Activated CD8-positive, alpha-beta memory T cell treated with anti-CD3 and anti-CD28 coated beads for 4 hours (primary cell): ENCODE measurements around the gene GPER1.
"Not testable (repeated sequence)": the region's sequence is repeated elsewhere in the genome, so short reads cannot be mapped to it uniquely, and the experiment has no call there.

Experiments used
- DNase-seq, 2 donors: peaks; one replicate each; pipeline ENCODE4 v3.0.0-alpha.2; 2020; ENCODE audit warnings: low read depth in 2 of 2

The GPER1 gene

DNA sequence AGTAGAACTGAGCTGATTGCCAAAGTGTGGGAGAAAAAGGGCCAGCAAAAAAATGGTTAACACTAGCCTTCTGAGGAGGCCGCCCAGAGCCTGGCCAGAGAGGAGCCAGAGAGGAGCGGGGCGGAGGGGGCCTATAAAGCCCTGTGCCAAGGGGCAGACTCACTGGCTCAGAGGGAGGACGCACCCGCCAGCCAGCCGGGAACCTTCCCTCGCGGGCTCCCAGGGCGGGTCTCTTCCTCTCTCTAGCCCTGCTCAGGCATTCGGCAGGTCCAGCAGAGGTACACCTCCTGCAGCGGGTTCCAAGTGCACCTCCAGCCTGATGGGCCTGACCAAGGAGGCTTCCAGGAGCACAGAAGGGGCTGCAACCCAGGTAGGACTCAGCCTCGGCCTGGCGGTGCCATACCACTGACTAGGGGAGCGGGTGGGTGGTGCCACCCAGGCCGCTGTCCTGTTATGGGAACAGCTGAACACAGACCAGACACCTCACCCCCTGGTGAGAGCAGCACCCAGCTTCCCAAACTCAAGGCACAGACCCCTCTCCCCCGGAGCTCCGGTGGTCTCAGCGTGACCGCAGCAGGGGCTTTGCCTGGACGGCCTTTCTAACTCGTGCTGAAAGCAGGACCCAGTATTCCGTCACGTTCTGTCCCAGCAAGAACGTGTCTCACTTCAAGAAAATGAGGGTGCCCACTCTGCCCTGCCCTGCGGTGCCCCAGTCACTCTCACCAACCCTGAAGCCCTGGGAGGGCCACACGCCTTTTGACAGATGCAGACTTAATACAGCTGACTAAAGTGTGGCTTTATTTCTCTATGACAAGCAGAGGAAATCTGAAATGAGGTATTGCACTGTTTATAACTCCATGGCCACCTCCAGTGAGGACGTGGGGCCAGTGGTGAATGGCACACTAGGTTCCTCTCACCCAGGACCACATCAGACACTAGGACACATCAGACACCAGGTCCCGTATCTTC is at the start of gene GPER1:
TSS of gene GPER1 (plus strand) at position 162 of the 969 bp plus-strand sequence. CDS start 3,616 bp downstream, outside the sequence.
- no peak for DNase-seq

DNA sequence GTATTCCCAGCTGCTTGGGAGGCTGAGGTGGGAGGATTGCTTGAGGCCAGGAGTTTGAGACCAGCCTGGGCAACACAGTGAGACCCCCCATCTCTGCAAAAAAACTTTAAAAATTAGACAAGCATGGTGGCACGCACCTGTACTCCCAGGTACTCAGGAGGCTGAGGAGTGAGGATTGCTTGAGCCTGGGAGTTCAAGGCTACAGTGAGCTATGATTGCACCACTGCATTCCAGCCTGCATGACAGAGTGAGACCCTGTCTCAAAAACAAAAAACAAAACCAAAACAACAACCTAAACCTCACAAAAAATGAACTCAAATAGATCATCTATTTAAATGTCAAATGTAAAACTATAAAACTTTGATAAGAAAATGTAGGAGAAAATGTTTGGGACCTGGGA is 47.7 kb upstream of the GPER1 start:
- DNase-seq: not testable (repeated sequence)

DNA sequence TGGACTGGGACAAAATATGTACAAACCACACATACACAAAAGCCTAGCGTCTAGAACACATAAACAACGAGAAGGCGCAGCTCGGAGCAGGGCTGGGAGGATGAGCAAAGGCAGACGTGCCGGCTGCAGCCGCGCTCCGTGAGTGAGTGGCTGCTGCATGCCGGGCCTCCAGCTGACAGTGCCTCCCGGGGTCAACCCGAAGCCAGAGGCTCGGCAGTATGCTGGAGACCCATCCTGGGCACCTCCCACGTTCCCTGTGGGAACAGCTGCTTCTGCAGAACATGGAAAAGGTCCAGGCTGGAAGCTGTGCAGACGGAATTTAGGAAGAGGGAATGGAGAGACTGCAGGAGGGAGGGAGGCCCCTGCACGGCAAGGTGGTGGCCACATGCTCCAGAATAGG is 47.1 kb upstream of the GPER1 start:
- no peak for DNase-seq

DNA sequence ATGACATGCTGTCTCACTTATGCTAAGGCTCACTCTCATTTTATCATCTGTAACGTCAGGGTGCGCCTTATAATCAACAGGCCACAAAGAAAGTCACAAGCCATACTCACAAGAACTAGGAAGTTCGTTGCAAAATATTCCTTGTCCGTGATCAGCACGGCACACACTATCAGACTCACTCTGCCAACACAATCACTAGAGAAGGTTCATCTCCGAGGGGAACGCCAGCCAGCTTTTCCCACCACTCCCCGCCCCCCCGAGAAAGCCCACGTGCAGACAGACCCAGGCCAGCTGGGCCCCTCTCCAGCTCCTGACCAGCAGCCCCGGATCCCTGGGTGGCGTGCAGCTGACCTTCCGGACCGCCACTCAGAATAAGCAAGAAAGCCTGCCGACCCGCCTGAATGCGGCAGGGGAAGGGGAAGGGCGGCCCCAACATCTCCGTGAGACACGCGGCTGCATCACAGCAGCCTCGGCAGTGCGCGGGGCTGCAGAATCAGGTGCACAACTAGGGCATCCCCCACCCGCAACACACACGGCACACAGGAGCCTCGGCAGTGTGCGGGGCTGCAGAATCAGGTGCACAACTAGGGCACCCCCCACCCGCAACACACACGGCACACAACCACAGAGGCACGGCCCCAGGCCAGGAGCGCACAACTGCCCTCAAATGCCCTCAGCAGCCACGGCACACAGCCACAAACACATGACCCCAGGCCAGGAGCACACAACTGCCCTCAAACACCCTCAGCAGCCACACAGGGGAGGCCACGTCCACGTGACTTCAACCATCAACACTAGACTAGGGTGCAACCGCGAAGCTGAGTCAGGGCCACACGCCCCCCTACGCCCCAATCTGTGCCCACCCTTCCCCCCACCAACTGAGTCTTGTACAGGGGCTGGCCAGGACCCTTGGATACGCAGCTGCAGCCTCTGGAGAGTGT is 46.1 kb upstream of the GPER1 start:
- DNase-seq: peak in 1 of 2 donors; percentile 10

DNA sequence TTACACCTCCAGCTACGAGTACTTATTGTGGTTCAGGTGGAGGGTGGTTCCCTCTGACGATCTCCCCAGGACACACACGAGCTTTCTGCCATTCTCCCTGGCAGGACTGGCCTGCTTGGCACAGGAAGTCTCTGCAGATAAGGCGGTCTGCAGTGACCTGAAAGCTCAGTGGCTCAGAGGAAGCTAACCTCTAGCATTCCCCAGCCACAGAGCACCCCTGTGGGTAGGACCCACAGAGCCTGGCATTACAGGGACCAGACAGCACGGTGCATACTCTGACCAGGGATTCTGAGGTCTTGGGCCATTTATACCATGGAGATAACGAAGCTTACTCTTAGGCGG is 45.5 kb upstream of the GPER1 start:
- no peak for DNase-seq

DNA sequence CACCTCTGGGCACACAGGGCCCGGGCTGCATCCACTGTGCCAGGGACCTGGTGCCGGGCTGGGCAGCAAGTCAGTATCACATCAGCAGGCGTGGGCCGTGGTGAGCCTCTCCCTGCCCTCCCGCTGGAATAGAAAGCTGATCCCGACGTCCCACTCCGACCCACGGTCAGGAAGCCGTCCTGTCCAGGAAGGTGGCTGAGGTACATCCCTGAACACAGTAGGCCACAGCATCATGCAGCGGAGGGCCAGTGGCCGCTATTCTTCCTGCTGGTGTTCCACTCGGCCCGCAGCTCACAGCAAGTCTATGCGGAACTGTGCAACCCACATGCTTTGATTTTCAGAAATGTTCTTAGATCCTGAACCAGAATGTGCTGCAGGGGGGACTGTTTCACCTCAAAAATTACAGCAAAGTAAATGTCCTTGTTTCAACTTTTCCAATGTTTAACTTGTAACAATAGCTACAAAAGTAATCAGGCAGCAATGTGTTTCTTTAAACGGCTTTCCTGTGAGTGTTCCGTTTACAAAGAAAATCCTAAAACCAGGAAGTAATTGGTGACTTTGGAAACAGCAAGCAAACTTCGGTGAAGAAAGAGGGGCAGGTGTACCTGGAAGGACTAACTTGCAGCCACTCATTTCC is 44.2 kb upstream of the GPER1 start:
- no peak for DNase-seq

DNA sequence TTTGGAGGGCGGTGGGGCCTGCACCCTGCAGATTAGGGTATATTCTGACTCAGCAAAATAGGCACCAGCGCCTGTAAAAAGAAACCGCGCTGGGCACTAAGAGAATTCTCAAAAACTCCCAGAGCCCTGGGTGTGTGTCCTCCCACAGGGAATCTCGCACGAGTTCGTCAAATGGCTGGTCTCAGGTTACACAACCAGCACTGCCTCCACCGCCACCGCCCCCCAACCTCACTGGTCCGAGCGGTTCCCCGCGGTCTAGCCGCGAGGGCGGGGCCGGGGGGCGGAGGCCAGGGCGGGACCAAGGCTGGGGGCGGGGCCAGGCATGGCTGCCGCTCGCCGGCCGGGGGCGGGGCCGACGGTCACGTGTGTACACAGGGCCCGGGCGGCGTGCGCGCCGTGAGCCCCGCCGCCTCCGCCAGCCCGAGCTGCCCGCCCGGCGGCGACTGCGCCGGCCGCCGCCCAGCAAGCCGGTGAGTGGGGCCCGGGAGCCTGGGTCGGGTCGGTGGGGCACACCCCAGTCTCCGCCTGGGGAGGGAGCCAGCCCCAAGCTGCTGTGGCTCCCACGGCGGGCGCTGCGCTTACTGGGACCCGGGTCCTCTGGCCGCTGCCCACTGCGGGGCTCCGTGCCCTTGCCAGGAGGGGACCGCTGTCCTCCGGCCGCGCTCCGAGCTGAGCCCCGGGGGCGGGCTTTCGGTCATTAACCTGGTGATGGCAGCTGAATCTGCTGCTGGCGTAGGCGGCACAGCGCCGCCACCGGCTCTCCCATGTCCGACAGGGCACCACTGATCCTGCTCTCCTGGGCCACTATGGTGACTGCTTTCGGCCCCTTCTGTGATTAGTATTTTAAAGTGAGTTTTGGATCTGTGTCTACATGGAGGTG is 43.5 kb upstream of the GPER1 start, which contains the start of gene GPR146:
TSS of gene GPR146 (plus strand) at position 358 of the 880 bp plus-strand sequence. CDS start 12,970 bp downstream, outside the sequence.
- DNase-seq: peak; percentile 82 to 88

DNA sequence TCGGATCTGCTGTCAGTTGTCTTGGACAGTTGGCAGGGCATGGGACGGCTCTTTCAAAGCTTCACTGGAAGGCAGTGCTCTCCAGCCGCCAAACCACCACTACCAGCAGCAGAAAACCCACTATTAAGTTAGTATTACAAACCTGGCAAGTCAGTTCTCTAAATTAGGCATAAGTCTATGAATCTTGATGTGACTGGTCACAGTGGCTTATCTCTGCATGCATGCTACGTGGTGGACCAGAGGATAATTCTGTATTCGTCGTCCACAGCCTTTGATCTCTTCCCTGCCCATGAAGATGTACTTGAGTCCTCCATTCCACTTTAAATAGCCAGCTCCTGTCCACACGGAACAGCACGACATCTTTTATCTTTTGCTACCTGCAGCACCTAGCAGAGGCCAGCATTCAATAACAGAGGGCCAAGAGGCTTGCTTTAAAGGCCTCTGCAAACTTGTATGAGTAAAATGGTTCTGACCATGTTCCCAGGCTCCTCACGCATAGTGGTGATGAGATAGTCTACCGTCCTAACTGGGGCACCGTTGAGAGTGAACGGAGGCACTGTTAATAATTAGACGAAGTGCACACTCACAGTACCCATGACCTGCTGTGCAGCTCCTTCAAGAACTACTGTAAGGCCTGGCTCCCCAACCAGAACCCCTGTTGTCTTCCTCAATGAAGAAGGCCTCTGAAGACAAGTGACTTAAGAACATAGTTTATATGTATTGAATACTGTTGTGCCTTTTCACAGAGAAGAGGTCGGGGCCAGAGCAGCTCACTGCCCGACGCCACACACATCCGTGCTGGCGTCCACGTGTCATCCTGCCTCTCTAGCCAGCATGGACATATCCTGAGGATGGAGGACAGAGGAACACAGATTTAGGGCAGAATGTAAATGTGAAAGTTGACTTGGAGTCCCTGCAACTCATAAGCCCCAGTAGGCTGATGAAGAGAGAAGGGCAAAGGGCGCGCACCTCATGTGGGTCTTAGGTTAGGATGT is 42.5 kb upstream of the GPER1 start:
- no peak for DNase-seq

DNA sequence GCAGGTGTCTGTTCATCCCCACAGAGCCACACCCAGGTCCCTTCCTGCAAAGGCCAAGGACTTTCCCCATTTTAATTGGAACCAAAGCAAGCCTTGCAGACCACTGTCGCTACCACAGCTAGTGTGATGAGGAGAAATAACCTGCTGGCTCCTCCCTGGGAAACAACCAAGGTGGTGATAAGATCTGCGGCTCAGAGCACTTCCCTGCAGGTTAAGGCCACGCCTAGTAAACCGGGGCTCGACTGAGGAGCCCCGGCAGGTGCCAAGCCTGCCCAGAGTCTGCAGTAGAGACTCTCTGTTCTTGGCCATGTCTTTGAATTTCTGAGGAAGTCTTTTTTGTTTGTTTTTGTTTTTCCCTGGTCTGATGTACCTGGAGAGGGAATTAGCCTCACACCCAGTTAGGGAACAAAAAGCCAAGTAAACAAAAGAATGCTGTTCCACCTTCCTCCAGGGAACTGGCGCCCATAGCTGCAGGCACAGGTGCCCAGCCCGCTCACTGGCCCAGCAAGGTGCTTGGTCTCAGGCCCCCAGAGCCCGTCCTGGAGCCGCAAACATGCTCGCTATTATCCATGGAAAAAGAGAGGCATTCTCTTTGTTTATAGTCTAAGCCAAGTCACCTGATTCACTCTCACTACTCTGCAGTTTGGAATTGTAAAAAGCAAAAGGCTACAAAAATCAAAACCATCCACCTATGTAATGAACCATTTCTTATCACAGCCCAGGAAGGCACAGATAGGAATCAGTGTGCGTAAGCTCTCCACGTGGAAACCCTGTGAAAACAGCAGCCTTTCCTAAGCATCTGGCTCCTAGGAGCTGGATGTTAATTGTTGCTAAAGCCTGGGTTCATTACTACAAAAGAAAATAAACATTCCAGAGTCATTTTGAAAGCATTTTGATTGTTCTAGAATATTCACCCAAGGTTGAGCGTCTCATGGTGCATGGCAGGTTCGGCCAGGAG is 40.9 kb upstream of the GPER1 start:
- no peak for DNase-seq

DNA sequence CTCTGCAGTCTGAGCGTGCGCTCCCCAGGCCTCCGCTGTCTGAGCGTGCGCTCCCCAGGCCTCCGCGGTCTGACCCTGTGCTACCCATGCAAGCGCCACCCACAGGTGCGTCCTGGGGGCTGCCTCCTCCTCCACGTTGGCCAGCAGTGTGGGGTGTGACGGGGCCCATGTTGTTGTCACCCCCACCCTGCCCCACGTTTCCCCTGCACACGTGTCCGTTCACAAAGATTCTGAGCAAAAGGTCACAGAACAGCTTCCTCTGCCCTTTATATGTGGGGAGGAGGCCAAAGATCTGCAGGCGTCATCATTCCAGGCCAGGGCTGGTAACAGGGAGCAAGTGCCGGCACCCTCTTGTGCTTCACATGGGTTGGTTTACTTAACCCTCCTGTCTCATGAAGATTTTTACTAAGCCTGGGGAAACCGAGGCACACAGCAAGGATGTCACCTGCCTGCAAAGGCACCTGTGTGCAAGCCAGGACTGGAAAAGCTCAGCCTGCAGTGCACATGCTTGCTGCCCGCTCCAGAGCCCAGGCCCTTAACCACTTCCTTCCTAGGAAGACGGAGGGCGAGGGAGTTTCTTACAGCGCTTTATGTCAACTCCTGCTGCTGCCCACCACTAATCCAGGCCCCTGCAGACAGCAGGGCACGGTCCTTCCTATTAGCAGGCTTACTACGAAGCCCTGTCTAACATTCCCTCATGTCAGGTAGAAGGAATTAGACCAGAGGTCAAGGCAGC is 38.7 kb upstream of the GPER1 start:
- no peak for DNase-seq

DNA sequence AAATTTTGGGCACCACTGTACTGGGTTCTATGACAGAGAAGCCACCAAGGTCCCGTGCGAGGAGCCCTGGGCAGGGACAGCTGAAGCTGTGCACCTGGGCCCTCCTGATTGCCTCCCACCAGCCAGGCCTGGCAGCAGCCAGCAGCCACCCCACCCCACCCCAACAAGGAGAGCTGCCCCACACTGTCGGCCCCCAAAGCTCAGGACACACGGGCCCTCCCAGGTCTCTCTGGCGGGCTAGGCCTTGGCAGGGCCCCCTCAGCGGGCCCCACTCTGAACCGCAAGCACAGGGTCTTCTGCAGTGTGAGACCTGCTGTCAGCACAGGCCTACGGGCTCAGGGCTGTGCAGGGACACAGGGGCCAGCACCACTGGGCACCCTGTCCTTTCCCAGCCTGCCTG is 38.1 kb upstream of the GPER1 start:
- no peak for DNase-seq

DNA sequence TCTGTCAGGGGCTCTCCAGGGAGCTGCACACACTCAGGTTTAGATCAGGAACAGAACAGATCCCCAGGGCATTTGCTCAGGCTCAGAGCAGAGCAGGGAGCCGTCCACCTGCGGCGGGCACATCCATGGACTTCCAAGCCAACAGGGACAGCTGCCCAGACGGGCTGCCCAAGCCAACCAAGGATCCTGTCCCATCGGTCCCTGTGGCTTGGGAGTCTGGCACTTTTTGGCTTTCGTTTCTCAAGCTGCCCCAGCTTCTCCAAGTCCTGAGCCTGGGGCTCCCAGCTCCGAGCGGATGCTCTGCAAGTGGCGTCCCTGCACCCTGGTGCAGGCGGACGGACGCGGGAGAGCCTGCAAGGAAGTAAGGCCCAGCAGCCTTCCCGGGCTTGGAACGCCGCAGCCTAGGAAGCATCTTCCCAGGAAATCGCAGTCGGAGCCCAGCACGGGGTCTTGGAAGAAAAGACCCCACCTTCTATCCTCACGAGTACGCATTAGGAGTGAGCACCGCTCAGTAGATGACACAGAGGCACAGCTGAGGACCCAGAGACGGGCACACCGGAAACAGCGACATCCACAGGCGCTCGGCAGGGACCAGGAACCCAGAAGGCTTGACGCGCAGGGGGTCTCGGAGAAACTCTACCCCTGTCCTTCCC is 37.5 kb upstream of the GPER1 start:
- DNase-seq: no peak

DNA sequence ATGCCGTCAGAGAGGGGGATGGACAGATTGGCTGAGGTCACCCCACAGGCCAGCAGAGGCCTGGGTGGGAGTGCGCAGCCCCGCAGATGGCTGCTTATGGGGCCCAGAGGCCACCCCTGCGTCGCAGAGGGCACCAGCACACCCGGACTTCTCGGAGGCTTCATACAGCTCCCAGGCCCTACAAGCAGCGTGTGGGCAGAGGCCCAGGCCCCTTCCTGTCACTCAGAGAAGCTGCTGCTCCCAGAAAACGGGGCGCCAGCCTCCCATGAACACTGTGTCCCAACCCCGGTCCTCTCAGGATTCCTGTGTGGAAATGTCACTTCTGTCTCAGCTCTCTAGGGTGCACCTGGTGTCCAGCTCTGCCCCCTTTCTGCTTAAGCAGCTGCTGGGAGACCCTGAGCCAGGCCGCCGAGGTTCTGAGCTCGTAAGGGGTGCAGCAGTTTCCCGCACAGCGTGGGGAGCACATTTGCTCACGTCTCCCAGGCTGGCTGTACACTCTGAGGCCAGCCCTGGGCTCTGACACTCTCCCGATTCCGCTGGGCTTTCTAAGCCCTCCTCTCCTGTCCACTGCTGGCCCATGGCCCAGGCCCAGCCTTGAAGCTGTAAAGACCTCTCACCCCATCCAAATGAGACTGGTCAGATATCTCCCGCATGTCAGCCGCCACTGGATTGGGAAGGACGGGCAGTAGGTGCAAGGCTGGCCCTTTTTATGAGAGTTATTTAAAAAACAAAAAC is 36.8 kb upstream of the GPER1 start:
- DNase-seq: no peak

DNA sequence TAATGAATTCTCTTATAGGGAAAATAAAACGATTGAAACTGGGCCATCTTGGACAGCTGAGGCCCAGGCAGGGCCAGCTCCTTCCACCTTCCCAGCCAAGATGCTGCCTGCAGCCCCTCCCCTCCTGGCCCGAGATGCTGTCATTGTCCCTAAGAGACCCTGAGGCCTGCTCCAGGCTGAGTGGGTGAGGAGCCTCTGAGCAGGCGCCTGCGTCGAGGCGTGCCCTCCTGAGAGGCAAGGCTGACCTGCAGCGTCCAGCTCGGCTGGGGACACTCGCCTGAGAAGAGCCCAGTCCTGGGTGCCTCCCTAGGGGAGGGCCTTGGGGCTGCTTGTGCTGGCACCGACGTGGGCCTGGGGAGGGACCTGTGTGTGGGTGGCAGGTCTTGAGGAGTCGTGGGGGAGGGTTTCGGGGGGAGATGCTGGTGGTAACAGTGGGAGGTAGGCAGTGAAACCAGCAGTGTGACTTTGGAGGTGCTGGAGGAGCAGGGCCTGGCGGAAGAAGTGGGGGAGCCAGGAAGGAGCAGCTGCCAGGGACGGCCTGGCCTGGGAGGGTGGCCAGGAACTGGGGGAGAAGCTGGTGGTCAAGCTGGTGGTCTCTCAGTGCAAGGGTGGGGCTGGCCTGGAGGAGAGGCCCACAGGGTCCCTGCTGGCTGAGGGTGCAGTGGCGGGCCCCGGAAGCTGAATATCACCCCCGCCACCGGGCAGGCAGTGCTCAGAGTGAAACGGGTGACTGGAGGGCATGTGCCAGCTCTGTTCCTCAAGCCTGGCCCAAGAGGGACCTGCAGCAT is 35.7 kb upstream of the GPER1 start:
- no peak for DNase-seq

DNA sequence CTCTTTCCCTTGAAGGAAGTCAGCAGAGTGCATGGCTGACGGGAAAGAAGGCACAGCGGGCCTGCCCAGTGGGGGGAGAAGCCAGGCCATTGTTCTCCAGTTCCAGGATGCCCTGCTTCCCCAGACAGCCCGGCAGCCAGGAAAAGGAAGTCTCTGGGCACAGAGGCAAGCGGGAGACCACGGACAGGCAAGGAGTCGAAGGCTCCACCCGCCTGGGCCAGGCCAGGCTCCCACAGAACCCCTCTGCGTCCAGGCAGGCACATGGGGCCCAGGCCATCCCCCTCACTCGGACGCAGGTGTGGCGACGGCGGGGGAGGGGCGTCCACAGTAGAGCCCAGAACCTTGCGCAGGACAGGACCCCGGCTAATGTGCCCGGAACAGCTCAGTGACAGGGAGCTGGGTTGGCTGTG is 34.9 kb upstream of the GPER1 start:
- no peak for DNase-seq
